Measurements from ENCODE around the gene SNRPN.

SNRPN gene

DNA sequence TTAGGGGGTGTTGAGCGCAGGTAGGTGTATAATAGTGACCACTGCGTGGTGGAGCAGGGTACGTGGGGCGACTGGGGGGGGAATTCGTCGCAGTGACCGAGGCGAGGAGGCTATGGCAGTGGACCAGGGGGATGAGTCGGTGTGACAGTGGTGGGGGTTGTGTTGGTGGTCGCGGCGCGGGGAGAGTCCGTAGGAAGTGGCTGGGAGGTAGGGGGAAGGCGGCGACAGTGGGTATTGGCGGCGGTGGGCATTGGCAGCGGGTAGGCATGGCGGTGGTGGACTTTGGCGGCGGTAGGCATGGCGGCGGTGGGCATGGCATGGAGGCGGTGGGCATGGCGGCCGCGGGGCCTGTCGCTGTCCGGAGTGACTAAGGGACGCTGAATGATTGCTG, 739 bp downstream of the SNRPN start:
- H3K27ac ChIP-seq (ENCODE audit: low read depth, low read length): no peak overlapping the region

DNA sequence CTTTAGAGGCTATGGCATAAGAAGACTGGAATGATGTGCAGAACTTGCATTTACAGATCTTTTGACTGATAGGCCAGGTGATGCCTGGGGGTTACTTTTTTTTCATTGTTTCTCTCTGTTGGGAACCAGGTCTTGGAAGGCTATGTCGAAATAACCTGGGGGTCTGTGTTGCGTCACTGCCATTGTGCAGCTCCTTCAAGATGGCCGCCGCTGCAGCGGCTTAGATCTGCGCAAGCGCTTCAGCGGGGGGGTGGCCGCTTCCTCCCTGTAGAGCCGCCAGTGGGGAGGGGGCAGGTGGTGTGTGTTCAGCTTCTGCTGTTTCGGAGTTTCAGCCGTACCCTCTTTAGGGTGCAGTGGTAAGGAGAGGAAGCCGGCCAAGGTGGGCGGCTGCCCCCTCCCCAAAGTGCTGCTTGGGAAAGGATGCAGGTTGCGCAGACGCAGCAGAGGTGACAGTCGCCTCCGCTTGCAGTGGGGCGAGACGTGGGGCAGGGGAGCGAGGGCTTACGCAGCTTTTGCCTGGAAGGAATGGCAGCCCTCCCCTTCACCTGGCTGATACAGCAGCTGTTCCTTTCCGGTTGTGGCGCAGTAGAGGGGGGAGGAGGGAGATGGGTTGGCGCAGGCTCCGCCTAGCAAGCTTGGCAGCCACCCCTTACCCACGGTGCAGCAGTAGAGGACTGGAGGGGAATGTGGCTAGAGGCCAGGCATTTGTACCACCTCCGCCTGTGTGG, 1.5 kb downstream of the SNRPN start:
- Histone ChIP-seq H3F3A (ENCODE audit: control insufficient read depth, insufficient read depth) (no peaks in the 10 kb centered on the region), H3K9me3 (ENCODE audit: control insufficient read depth, insufficient read depth, low read length) (no peaks in the 10 kb centered on the region; the same call in 1 of the 2 replicates), H3K9me2 (replicated peaks; ENCODE audit: control insufficient read depth, low read length) (no peaks in the 10 kb centered on the region), H3K4me1 (ENCODE audit: control insufficient read depth, low read length) (peaks cover 11% of the 10 kb centered on the region; the same call in 1 of the 2 replicates), H3K27me3 (ENCODE audit: control insufficient read depth, low read length) (no peaks in the 10 kb centered on the region), H3K79me2 (ENCODE audit: control insufficient read depth, low read length) (peaks cover 64% of the 10 kb centered on the region), H3K36me3 (ENCODE audit: control insufficient read depth, low read length) (peaks cover 6% of the 10 kb centered on the region; the same call in 1 of the 2 replicates), H4K20me1 (ENCODE audit: control insufficient read depth, insufficient read depth, low read depth, low read length) (no peaks in the 10 kb centered on the region), H3K4me2 (ENCODE audit: low read length) (peak overlapping the region; percentile 64), H3K4me3 (ENCODE audit: low read length) (peak overlapping the region; percentile 91), H3K27ac (ENCODE audit: low read depth, low read length) (peak overlapping the region; percentile 48)
- TF ChIP-seq EZH2phosphoT487 (IDR thresholded peaks at IDR 0.05; ENCODE audit: borderline replicate concordance, low read length): no peak
- TF ChIP-seq, protein P1, sequence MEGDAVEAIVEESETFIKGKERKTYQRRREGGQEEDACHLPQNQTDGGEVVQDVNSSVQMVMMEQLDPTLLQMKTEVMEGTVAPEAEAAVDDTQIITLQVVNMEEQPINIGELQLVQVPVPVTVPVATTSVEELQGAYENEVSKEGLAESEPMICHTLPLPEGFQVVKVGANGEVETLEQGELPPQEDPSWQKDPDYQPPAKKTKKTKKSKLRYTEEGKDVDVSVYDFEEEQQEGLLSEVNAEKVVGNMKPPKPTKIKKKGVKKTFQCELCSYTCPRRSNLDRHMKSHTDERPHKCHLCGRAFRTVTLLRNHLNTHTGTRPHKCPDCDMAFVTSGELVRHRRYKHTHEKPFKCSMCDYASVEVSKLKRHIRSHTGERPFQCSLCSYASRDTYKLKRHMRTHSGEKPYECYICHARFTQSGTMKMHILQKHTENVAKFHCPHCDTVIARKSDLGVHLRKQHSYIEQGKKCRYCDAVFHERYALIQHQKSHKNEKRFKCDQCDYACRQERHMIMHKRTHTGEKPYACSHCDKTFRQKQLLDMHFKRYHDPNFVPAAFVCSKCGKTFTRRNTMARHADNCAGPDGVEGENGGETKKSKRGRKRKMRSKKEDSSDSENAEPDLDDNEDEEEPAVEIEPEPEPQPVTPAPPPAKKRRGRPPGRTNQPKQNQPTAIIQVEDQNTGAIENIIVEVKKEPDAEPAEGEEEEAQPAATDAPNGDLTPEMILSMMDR (IDR thresholded peaks at IDR 0.05; ENCODE audit: low read depth, low read length, poor library complexity, severe bottlenecking): no peak

More for the DNA sequence above, 739 bp downstream of the SNRPN start:
- peaks cover 3% of the 10 kb centered on the region; the same call in 1 of the 2 replicates for H3K36me3 ChIP-seq (ENCODE audit: control insufficient read depth, low read length)
- H3K79me2 ChIP-seq (ENCODE audit: control insufficient read depth, low read length): peaks cover 56% of the 10 kb centered on the region
- peak overlapping the region; percentile 64 for H3K4me2 ChIP-seq (ENCODE audit: low read length)
- peaks cover 11% of the 10 kb centered on the region; the same call in 1 of the 2 replicates for H3K4me1 ChIP-seq (ENCODE audit: control insufficient read depth, low read length)
- no peaks in the 10 kb centered on the region for H3K27me3 ChIP-seq (ENCODE audit: control insufficient read depth, low read length)
- H3K9me3 ChIP-seq (ENCODE audit: control insufficient read depth, insufficient read depth, low read length): no peaks in the 10 kb centered on the region
- H3K4me3 ChIP-seq (ENCODE audit: low read length): peak overlapping the region; percentile 91
- H3F3A ChIP-seq (ENCODE audit: control insufficient read depth, insufficient read depth): no peaks in the 10 kb centered on the region
- H3K9me2 ChIP-seq (replicated peaks; ENCODE audit: control insufficient read depth, low read length): no peaks in the 10 kb centered on the region
- H4K20me1 ChIP-seq (ENCODE audit: control insufficient read depth, insufficient read depth, low read depth, low read length): no peaks in the 10 kb centered on the region
- no peak for TF ChIP-seq EZH2phosphoT487 (IDR thresholded peaks at IDR 0.05; ENCODE audit: borderline replicate concordance, low read length)
- TF ChIP-seq, protein P1 (IDR thresholded peaks at IDR 0.05; ENCODE audit: low read depth, low read length, poor library complexity, severe bottlenecking): no peak

GRCh38 chr15:24957691-24958090, 2.9 kb downstream of the SNRPN start:
- no peaks in the 10 kb centered on the region for H3F3A ChIP-seq (ENCODE audit: control insufficient read depth, insufficient read depth)
- H3K79me2 ChIP-seq (ENCODE audit: control insufficient read depth, low read length): peaks cover 65% of the 10 kb centered on the region
- H4K20me1 ChIP-seq (ENCODE audit: control insufficient read depth, insufficient read depth, low read depth, low read length): no peaks in the 10 kb centered on the region
- TF ChIP-seq, protein P1 (IDR thresholded peaks at IDR 0.05; ENCODE audit: low read depth, low read length, poor library complexity, severe bottlenecking): no peak
- no peak for TF ChIP-seq EZH2phosphoT487 (IDR thresholded peaks at IDR 0.05; ENCODE audit: borderline replicate concordance, low read length)
- H3K4me1 ChIP-seq (ENCODE audit: control insufficient read depth, low read length): peaks cover 11% of the 10 kb centered on the region; the same call in 1 of the 2 replicates
- no peaks in the 10 kb centered on the region for H3K27me3 ChIP-seq (ENCODE audit: control insufficient read depth, low read length)
- peaks cover 6% of the 10 kb centered on the region for H3K36me3 ChIP-seq (ENCODE audit: control insufficient read depth, low read length)
- H3K4me2 ChIP-seq (ENCODE audit: low read length): 0 out of 2 replicates have a peak overlapping the region, but pooled peaks have one; percentile 11
- H3K9me3 ChIP-seq (ENCODE audit: control insufficient read depth, insufficient read depth, low read length): no peaks in the 10 kb centered on the region; the same call in 1 of the 2 replicates
- no peak overlapping the region for H3K27ac ChIP-seq (ENCODE audit: low read depth, low read length)
- no peaks in the 10 kb centered on the region for H3K9me2 ChIP-seq (replicated peaks; ENCODE audit: control insufficient read depth, low read length)
- no peak overlapping the region for H3K4me3 ChIP-seq (ENCODE audit: low read length)

Measured in DOHH2 (cell line).